ENCODE data around the gene BEAN1. TPM values are rescaled to one million over a fixed set of nuclear protein-coding genes. Genes with fewer than 3 reads are reported as not detected.

Gene BEAN1
- total and polyA plus RNA-seq, 12 donors: 0.26 to 9.6 (median 2.0) TPM

GRCh38 chr16:66420396-66420795 lies 6.7 kb upstream of the BEAN1 start:
- H3K27me3 ChIP-seq: peaks cover 0 to 13% (median under 1%) of the 10 kb centered on the region in 7 donors
- 48 to 59% methylated on average over 1 of the region's 1 CpG for WGBS, 2 donors
- TF ChIP-seq, protein P1, sequence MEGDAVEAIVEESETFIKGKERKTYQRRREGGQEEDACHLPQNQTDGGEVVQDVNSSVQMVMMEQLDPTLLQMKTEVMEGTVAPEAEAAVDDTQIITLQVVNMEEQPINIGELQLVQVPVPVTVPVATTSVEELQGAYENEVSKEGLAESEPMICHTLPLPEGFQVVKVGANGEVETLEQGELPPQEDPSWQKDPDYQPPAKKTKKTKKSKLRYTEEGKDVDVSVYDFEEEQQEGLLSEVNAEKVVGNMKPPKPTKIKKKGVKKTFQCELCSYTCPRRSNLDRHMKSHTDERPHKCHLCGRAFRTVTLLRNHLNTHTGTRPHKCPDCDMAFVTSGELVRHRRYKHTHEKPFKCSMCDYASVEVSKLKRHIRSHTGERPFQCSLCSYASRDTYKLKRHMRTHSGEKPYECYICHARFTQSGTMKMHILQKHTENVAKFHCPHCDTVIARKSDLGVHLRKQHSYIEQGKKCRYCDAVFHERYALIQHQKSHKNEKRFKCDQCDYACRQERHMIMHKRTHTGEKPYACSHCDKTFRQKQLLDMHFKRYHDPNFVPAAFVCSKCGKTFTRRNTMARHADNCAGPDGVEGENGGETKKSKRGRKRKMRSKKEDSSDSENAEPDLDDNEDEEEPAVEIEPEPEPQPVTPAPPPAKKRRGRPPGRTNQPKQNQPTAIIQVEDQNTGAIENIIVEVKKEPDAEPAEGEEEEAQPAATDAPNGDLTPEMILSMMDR (IDR thresholded peaks at IDR 0.05): no peak
- no peaks in the 10 kb centered on the region for H3K36me3 ChIP-seq
- no peak overlapping the region for H3K4me3 ChIP-seq
- H3K27ac ChIP-seq: no peak overlapping the region
- ATAC-seq (no peak), DNase-seq (no peak)
- intact Hi-C loops (cut with DNase I): loop anchor here in 1 of 10 donors (5.0 kb wide), 1 partner anchor 47 kb away; no protein-coding TSS in a partner anchor
- H3K9me3 ChIP-seq: peaks cover 0 to 9% (median 0%) of the 10 kb centered on the region in 11 donors
- H3K4me1 ChIP-seq: peaks cover 0 to 14% (median 0%) of the 10 kb centered on the region in 9 donors

GRCh38 chr16:66421891-66422290 lies 5.2 kb upstream of the BEAN1 start:
- H3K27ac ChIP-seq: no peak overlapping the region
- H3K27me3 ChIP-seq: peaks cover 0 to 27% (median 13%) of the 10 kb centered on the region in 7 donors
- peaks cover 0 to 8% (median 0%) of the 10 kb centered on the region in 11 donors for H3K9me3 ChIP-seq
- TF ChIP-seq, protein P1 (IDR thresholded peaks at IDR 0.05): no peak
- H3K36me3 ChIP-seq: no peaks in the 10 kb centered on the region
- peaks cover 0 to 21% (median 6%) of the 10 kb centered on the region in 9 donors for H3K4me1 ChIP-seq
- 80 to 83% methylated on average over 6 of the region's 6 CpGs for WGBS, 2 donors
- no peak overlapping the region for H3K4me3 ChIP-seq
- DNase-seq (no peak), ATAC-seq (no peak)
- intact Hi-C loops (cut with DNase I): loop anchor here in 1 of 10 donors (5.0 kb wide), 1 partner anchor 45 kb away; no protein-coding TSS in a partner anchor

GRCh38 chr16:66422366-66422765 lies 4.7 kb upstream of the BEAN1 start:
- Histone ChIP-seq H3K9me3 (peaks cover 0 to 4% (median 0%) of the 10 kb centered on the region in 11 donors), H3K27ac (no peak overlapping the region), H3K36me3 (no peaks in the 10 kb centered on the region), H3K27me3 (peaks cover 0 to 29% (median 14%) of the 10 kb centered on the region in 7 donors), H3K4me3 (no peak overlapping the region), H3K4me1 (peaks cover 0 to 22% (median 7%) of the 10 kb centered on the region in 9 donors)
- TF ChIP-seq, protein P1 (IDR thresholded peaks at IDR 0.05): no peak
- intact Hi-C loops (cut with DNase I): loop anchor here in 1 of 10 donors (5.0 kb wide), 1 partner anchor 45 kb away; no protein-coding TSS in a partner anchor
- 83 to 84% methylated on average over 2 of the region's 2 CpGs for WGBS, 2 donors
- DNase-seq (no peak), ATAC-seq (peak in 2 of 8 donors; percentile 32 to 33)

DNA sequence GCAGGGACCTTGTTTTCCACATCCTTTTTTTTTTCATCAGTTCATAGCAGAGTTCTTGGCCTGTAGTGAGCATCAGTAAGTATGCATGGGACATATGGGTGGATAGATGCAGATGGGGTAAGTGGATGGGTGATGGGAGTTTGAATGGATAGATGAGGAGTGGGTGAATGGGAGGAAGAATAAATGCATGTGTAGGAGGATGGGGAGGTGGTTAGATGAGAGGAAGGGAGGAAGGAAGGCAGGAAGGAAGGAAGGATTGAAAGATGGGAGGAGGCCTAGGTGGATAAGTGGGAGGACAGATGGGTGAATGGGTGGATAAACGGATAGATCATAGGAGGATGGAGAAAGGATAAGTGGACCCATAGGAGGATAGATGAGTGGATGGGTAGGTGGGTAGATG lies 3.9 kb upstream of the BEAN1 start:
- 72 to 83% methylated on average over 1 of the region's 1 CpG for WGBS, 2 donors
- no peak overlapping the region for H3K27ac ChIP-seq
- no peak for ATAC-seq
- intact Hi-C loops (cut with DNase I): loop anchor here in 1 of 10 donors (5.0 kb wide), 1 partner anchor 44 kb away; no protein-coding TSS in a partner anchor
- TF ChIP-seq, protein P1 (IDR thresholded peaks at IDR 0.05): no peak
- no peak overlapping the region for H3K4me3 ChIP-seq
- H3K27me3 ChIP-seq: peaks cover 0 to 37% (median 20%) of the 10 kb centered on the region in 7 donors
- peaks cover 2 to 23% (median 15%) of the 10 kb centered on the region in 9 donors for H3K4me1 ChIP-seq
- no peaks in the 10 kb centered on the region for H3K36me3 ChIP-seq
- H3K9me3 ChIP-seq: no peaks in the 10 kb centered on the region
- no peak for DNase-seq

Measured in heart right ventricle (tissue), 16 donors.